Endothelial cell of hepatic sinusoid (primary cell): Measurements from ENCODE around the gene PHF5A.
"Not testable (repeated sequence)": the region's sequence is repeated elsewhere in the genome, so short reads cannot be mapped to it uniquely, and the experiment has no call there.

ENCODE experiments used
- in situ Hi-C: cut with HindIII; loops from 2 replicates; pipeline ENCODE4 v1.10.0; 2017; ENCODE audit warnings: low sequenced_read_pairs

Gene PHF5A

GRCh38 chr22:41458161-41458728, 10.2 kb downstream of the PHF5A start:
- in situ Hi-C loops, result no loop called here

GRCh38 chr22:41448189-41448808, 20.2 kb downstream of the PHF5A start:
- in situ Hi-C loops, result loop anchor here (5.0 kb wide), 1 partner anchor 64 kb away; no protein-coding TSS in a partner anchor

- in situ Hi-C loops, result loop anchor here (5.0 kb wide), 1 partner anchor 65 kb away; no protein-coding TSS in a partner anchor
These were observed 20.9 kb downstream of the PHF5A start for GRCh38 chr22:41447435-41448188.

- in situ Hi-C loops, result loop anchor here (5.0 kb wide), 1 partner anchor 65 kb away; no protein-coding TSS in a partner anchor
These were observed 21.7 kb downstream of the PHF5A start, which contains the start of gene TOB2 for GRCh38 chr22:41446639-41447434. TOB2 (minus strand) TSS chr22:41446801; CDS start chr22:41437345, 9,456 bp downstream.

- in situ Hi-C loops, result loop anchor here (5.0 kb wide), 1 partner anchor 66 kb away; no protein-coding TSS in a partner anchor
These were observed 22.4 kb downstream of the PHF5A start for GRCh38 chr22:41446057-41446501.

GRCh38 chr22:41445129-41446056, 23.1 kb downstream of the PHF5A start:
- in situ Hi-C loops, result loop anchor here (5.0 kb wide), 1 partner anchor 67 kb away; no protein-coding TSS in a partner anchor

GRCh38 chr22:41444360-41445128, 23.9 kb downstream of the PHF5A start:
- in situ Hi-C loops, result loop anchor here (5.0 kb wide), 1 partner anchor 68 kb away; no protein-coding TSS in a partner anchor

- in situ Hi-C loops, result no loop called here
These were observed 26.2 kb downstream of the PHF5A start for GRCh38 chr22:41442240-41442792.

- in situ Hi-C loops, result not testable (repeated sequence)
These were observed 28.0 kb downstream of the PHF5A start for GRCh38 chr22:41440511-41440910.

- in situ Hi-C loops, result no loop called here
These were observed 31.3 kb downstream of the PHF5A start for GRCh38 chr22:41437198-41437597.

- in situ Hi-C loops, result no loop called here
These were observed 32.0 kb downstream of the PHF5A start for GRCh38 chr22:41436322-41437113.

GRCh38 chr22:41435560-41435959, 32.9 kb downstream of the PHF5A start:
- in situ Hi-C loops, result no loop called here

- in situ Hi-C loops, result not testable (repeated sequence)
These were observed 34.0 kb downstream of the PHF5A start for GRCh38 chr22:41434361-41435003.

- in situ Hi-C loops, result not testable (repeated sequence)
These were observed 35.0 kb downstream of the PHF5A start for GRCh38 chr22:41433480-41433879.

GRCh38 chr22:41431656-41432055, 36.8 kb downstream of the PHF5A start:
- in situ Hi-C loops, result no loop called here

GRCh38 chr22:41429951-41430332, 38.5 kb downstream of the PHF5A start:
- in situ Hi-C loops, result no loop called here

GRCh38 chr22:41429232-41429950, 39.1 kb downstream of the PHF5A start:
- in situ Hi-C loops, result no loop called here
